DND-41 (cell line): ENCODE measurements around the gene DSTYK.

Source experiments
- ATAC-seq: fragments of 200-7000 bp; cut with Tn5 transposase; 3 replicates; pipeline ENCODE4 v1.9.1; 2021; ENCODE audit warnings: low read depth; ENCODE audit not compliant: insufficient read depth
- DNase-seq: peaks from one replicate; pipeline ENCODE4 v3.0.0-alpha.2; 2020
- H2AFZ ChIP-seq: 2 replicates; pipeline ENCODE4 v1.6.0; 2012; ENCODE audit warnings: low read depth, low read length
- H3K27ac ChIP-seq: 2 replicates; pipeline ENCODE4 v1.5.1; 2012; ENCODE audit warnings: low read length, inconsistent platforms
- H3K27me3 ChIP-seq: fragments of 200-600 bp; sonication (generic); 2 replicates; pipeline ENCODE4 v1.6.0; 2012; ENCODE audit warnings: low read length, mild to moderate bottlenecking, inconsistent platforms; ENCODE audit not compliant: insufficient read depth, poor library complexity
- H3K36me3 ChIP-seq: 2 replicates; pipeline ENCODE4 v1.5.1; 2012; ENCODE audit warnings: low read length, inconsistent platforms; ENCODE audit not compliant: insufficient read depth
- H3K4me1 ChIP-seq: 2 replicates; pipeline ENCODE4 v1.5.1; 2012; ENCODE audit warnings: mild to moderate bottlenecking, low read length; ENCODE audit not compliant: insufficient read depth
- H3K4me2 ChIP-seq: 2 replicates; pipeline ENCODE4 v1.6.0; 2012; ENCODE audit warnings: mild to moderate bottlenecking, moderate library complexity, low read length, inconsistent platforms; ENCODE audit not compliant: insufficient read depth
- H3K4me3 ChIP-seq, 2 experiments: fragments of 200-600 bp in 1 of 2; shearing (Covaris generic) in 1 of 2; 2 replicates each; pipeline ENCODE4 v1.5.1; 2012 to 2016; ENCODE audit warnings: inconsistent platforms in 2 of 2, low read length in 2 of 2, mild to moderate bottlenecking in 2 of 2, low read depth in 1 of 2, moderate library complexity in 1 of 2
- H3K79me2 ChIP-seq: 2 replicates; pipeline ENCODE4 v1.6.0; 2012; ENCODE audit warnings: low read length, inconsistent platforms; ENCODE audit not compliant: insufficient read depth
- H3K9ac ChIP-seq: 2 replicates; pipeline ENCODE4 v1.6.0; 2012; ENCODE audit warnings: low read depth, mild to moderate bottlenecking, inconsistent platforms, low read length, moderate library complexity
- H3K9me3 ChIP-seq: 2 replicates; pipeline ENCODE4 v1.5.1; 2012; ENCODE audit warnings: low read length, moderate library complexity, mild to moderate bottlenecking, inconsistent platforms; ENCODE audit not compliant: insufficient read depth, severe bottlenecking
- H4K20me1 ChIP-seq: 2 replicates; pipeline ENCODE4 v1.6.0; 2012; ENCODE audit warnings: low read length; ENCODE audit not compliant: insufficient read depth
- EZH2 ChIP-seq: IDR thresholded peaks from 3 replicates; pipeline ENCODE4 v1.6.1; 2012; ENCODE audit warnings: borderline replicate concordance, low read depth, mild to moderate bottlenecking, moderate library complexity, low read length, inconsistent platforms; ENCODE audit not compliant: severe bottlenecking
- TF ChIP-seq, protein P1 (sequence below): IDR thresholded peaks from 2 replicates; pipeline ENCODE4 v1.5.1; 2012; ENCODE audit warnings: borderline replicate concordance, low read length, moderate library complexity, mild to moderate bottlenecking; ENCODE audit not compliant: poor library complexity, severe bottlenecking; ENCODE audit errors: extremely low read depth

Gene DSTYK

DNA sequence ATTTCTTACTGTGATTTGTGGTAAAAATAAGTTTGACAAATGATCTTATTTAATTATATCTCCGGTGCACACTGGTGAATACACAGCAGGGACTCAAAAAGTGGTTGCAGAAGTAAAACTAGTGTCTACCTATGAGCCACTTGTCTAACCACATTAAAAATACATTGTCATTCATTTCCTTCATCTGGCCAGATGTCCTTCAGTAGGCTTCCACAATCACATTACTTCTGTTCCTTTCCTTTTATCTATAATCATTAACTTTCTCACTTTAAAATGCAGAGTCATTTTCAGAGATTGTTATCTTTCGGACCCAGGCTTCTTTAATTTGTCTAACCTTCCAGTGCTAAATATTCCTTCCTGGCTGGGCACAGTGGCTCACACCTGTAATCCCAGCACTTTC, 92.8 kb downstream of the DSTYK start:
- H3K9me3 ChIP-seq, result no peaks in the 10 kb centered on the region
- peaks cover 34% of the 10 kb centered on the region for H3K36me3 ChIP-seq
- H2AFZ ChIP-seq, result no peak overlapping the region
- no peak overlapping the region for H3K4me3 ChIP-seq
- no peak for ATAC-seq
- H3K27me3 ChIP-seq, result no peaks in the 10 kb centered on the region
- H3K4me2 ChIP-seq, result no peak overlapping the region
- H3K79me2 ChIP-seq, result peaks cover 67% of the 10 kb centered on the region
- H3K9ac ChIP-seq, result no peak overlapping the region
- H3K27ac ChIP-seq, result no peak overlapping the region
- DNase-seq, result no peak
- TF ChIP-seq, protein P1, sequence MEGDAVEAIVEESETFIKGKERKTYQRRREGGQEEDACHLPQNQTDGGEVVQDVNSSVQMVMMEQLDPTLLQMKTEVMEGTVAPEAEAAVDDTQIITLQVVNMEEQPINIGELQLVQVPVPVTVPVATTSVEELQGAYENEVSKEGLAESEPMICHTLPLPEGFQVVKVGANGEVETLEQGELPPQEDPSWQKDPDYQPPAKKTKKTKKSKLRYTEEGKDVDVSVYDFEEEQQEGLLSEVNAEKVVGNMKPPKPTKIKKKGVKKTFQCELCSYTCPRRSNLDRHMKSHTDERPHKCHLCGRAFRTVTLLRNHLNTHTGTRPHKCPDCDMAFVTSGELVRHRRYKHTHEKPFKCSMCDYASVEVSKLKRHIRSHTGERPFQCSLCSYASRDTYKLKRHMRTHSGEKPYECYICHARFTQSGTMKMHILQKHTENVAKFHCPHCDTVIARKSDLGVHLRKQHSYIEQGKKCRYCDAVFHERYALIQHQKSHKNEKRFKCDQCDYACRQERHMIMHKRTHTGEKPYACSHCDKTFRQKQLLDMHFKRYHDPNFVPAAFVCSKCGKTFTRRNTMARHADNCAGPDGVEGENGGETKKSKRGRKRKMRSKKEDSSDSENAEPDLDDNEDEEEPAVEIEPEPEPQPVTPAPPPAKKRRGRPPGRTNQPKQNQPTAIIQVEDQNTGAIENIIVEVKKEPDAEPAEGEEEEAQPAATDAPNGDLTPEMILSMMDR, result no peak
- H4K20me1 ChIP-seq, result peaks cover 8% of the 10 kb centered on the region; the same call in 1 of the 2 replicates
- H3K4me1 ChIP-seq, result peaks cover 33% of the 10 kb centered on the region

GRCh38 chr1:205111354-205111753, 100.1 kb downstream of the DSTYK start:
- no peak overlapping the region for H3K4me3 ChIP-seq
- H3K27me3 ChIP-seq, result no peaks in the 10 kb centered on the region
- no peak overlapping the region for H3K4me2 ChIP-seq
- H3K36me3 ChIP-seq, result peaks cover 55% of the 10 kb centered on the region
- DNase-seq (no peak), ATAC-seq (no peak)
- no peaks in the 10 kb centered on the region for H4K20me1 ChIP-seq
- no peak overlapping the region for H3K9ac ChIP-seq
- H3K4me1 ChIP-seq, result no peaks in the 10 kb centered on the region
- TF ChIP-seq, protein P1, result no peak
- H2AFZ ChIP-seq, result no peak overlapping the region
- H3K79me2 ChIP-seq, result peaks cover 17% of the 10 kb centered on the region
- H3K9me3 ChIP-seq, result no peaks in the 10 kb centered on the region
- no peak overlapping the region for H3K27ac ChIP-seq

- H3K27me3 ChIP-seq, result no peaks in the 10 kb centered on the region
- no peak overlapping the region for H3K9ac ChIP-seq
- H2AFZ ChIP-seq, result no peak overlapping the region
- DNase-seq (no peak), ATAC-seq (no peak)
- peaks cover 6% of the 10 kb centered on the region; the same call in 1 of the 2 replicates for H4K20me1 ChIP-seq
- H3K27ac ChIP-seq, result no peak overlapping the region
- H3K4me1 ChIP-seq, result no peaks in the 10 kb centered on the region
- no peak overlapping the region for H3K4me2 ChIP-seq
- no peak overlapping the region for H3K4me3 ChIP-seq
- peaks cover 9% of the 10 kb centered on the region for H3K79me2 ChIP-seq
- H3K9me3 ChIP-seq, result no peaks in the 10 kb centered on the region
- TF ChIP-seq EZH2, result no peak
- TF ChIP-seq, protein P1, result no peak
- H3K36me3 ChIP-seq, result peaks cover 62% of the 10 kb centered on the region
Measured at GRCh38 chr1:205109711-205110110, 101.8 kb downstream of the DSTYK start.

DNA sequence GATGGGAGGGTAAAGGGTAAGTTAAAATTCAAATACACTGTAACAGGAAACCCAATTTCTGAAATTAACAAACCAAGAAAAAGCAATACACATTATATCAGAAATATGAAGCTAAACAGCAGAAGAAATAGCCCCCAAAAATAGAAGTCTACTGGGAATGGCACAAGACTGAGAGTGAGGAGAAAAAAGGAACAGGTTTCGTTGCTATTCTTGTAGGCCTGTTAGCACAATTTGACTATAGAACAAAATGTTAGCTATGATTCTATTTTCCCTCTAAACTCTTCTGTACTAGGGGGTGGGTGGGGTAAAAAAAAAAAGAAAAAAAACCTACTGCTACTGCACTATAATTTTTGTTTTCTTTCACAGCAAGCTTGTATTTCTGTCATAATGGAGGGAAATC, 102.2 kb downstream of the DSTYK start:
- H3K36me3 ChIP-seq, result peaks cover 59% of the 10 kb centered on the region
- H3K79me2 ChIP-seq, result peaks cover 7% of the 10 kb centered on the region
- TF ChIP-seq, protein P1, result no peak
- TF ChIP-seq EZH2, result no peak
- H3K9me3 ChIP-seq, result no peaks in the 10 kb centered on the region
- H3K9ac ChIP-seq, result no peak overlapping the region
- no peaks in the 10 kb centered on the region for H3K4me1 ChIP-seq
- H3K4me2 ChIP-seq, result no peak overlapping the region
- no peaks in the 10 kb centered on the region for H3K27me3 ChIP-seq
- no peak overlapping the region for H2AFZ ChIP-seq
- H4K20me1 ChIP-seq, result peaks cover 6% of the 10 kb centered on the region; the same call in 1 of the 2 replicates
- DNase-seq, result no peak
- no peak overlapping the region for H3K27ac ChIP-seq
- H3K4me3 ChIP-seq, result no peak overlapping the region
- ATAC-seq, result no peak
